H1 (cell line): ENCODE results near the gene RBP7. TPM values are rescaled to one million over a fixed set of nuclear protein-coding genes. Genes with fewer than 3 reads are reported as not detected.

Source experiments
- CTCF ChIA-PET: fragments of 300-600 bp; sonication (Branson Sonifier 250); formaldehyde crosslinking; loops from one replicate; lab custom pipeline; 2021; ENCODE audit not compliant: partially characterized antibody; lab: Charles Lee
- POLR2A ChIA-PET: fragments of 300-600 bp; sonication (Branson Sonifier 250); formaldehyde crosslinking; loops from one replicate; lab custom pipeline; 2021; ENCODE audit warnings: inconsistent platforms; ENCODE audit not compliant: partially characterized antibody; lab: Charles Lee
- DNase-seq, 2 experiments: peaks; one replicate each; pipeline versions ENCODE4 v3.0.0 to v3.0.0-alpha.2; 2010 to 2022; ENCODE audit warnings: low spot score in 2 of 2, low read depth in 1 of 2, mixed read lengths in 1 of 2
- FAIRE-seq: peaks from 2 replicates; lab custom pipeline; 2011; peaks lifted over from hg19 to GRCh38; lab: Jason Lieb, UNC
- H2AFZ ChIP-seq: 2 replicates; pipeline ENCODE4 v1.8.1; 2012; ENCODE audit warnings: low read length, inconsistent platforms
- H2AK5ac ChIP-seq: 2 replicates; pipeline ENCODE4 v1.6.1; 2013; ENCODE audit warnings: low read depth, low read length
- H2BK120ac ChIP-seq: replicated peaks from 2 replicates; pipeline ENCODE3; 2013; ENCODE audit warnings: low read depth, low read length, inconsistent platforms
- H2BK12ac ChIP-seq: 2 replicates; pipeline ENCODE4 v1.6.1; 2013; ENCODE audit warnings: low read depth, low read length
- H2BK15ac ChIP-seq: 2 replicates; pipeline ENCODE4 v1.6.1; 2013; ENCODE audit warnings: low read length
- H2BK20ac ChIP-seq: 2 replicates; pipeline ENCODE4 v1.6.1; 2013; ENCODE audit warnings: low read length
- H2BK5ac ChIP-seq: 2 replicates; pipeline ENCODE4 v1.6.1; 2013; ENCODE audit warnings: low read depth, low read length
- H3K14ac ChIP-seq: 2 replicates; pipeline ENCODE4 v1.6.1; 2013; ENCODE audit warnings: inconsistent platforms; ENCODE audit not compliant: insufficient read length
- H3K18ac ChIP-seq: 2 replicates; pipeline ENCODE4 v1.6.1; 2013; ENCODE audit warnings: low read length; ENCODE audit errors: extremely low read depth
- H3K23ac ChIP-seq: 2 replicates; pipeline ENCODE4 v1.6.1; 2013; ENCODE audit warnings: inconsistent platforms; ENCODE audit not compliant: insufficient read length
- H3K23me2 ChIP-seq: 2 replicates; pipeline ENCODE4 v1.6.1; 2013; ENCODE audit warnings: low read depth, low read length
- H3K27ac ChIP-seq: 2 replicates; pipeline ENCODE4 v1.6.1; 2011; ENCODE audit warnings: low read depth, low read length, inconsistent platforms
- H3K27me3 ChIP-seq, 4 experiments: replicated peaks in 1 of 4; 1 replicate in 1 of 4; 2 replicates in 3 of 4; pipeline versions ENCODE4 v1.6.1 to v1.8.1; 2011 to 2013; ENCODE audit warnings: low read length in 3 of 4, mild to moderate bottlenecking in 3 of 4, inconsistent platforms in 2 of 4, mixed read lengths in 2 of 4, moderate library complexity in 1 of 4; ENCODE audit not compliant: control insufficient read depth in 3 of 4, insufficient read depth in 3 of 4; ENCODE audit errors: extremely low read depth in 1 of 4
- H3K36me3 ChIP-seq, 4 experiments: 2 replicates each; pipeline versions ENCODE4 v1.6.1 to v1.8.1; 2011 to 2013; ENCODE audit warnings: mild to moderate bottlenecking in 4 of 4, low read length in 3 of 4, moderate library complexity in 2 of 4, control low read depth in 1 of 4, inconsistent platforms in 1 of 4; ENCODE audit not compliant: insufficient read depth in 4 of 4, control insufficient read depth in 2 of 4
- H3K4ac ChIP-seq: replicated peaks from 2 replicates; pipeline ENCODE3; 2013; ENCODE audit warnings: low read length, low read depth, mixed read lengths, inconsistent platforms; ENCODE audit not compliant: insufficient read length
- H3K4me1 ChIP-seq, 4 experiments: replicated peaks in 1 of 4; 1 replicate in 1 of 4; 2 replicates in 3 of 4; pipeline versions ENCODE4 v1.6.1 to v1.8.1; 2011 to 2013; ENCODE audit warnings: low read length in 3 of 4, inconsistent platforms in 2 of 4, mixed read lengths in 1 of 4; ENCODE audit not compliant: insufficient read depth in 4 of 4, control insufficient read depth in 3 of 4
- H3K4me2 ChIP-seq, 2 experiments: 2 replicates each; pipeline versions ENCODE4 v1.6.1 to v1.8.1; 2011 to 2013; ENCODE audit warnings: low read depth in 2 of 2, low read length in 2 of 2, control low read depth in 1 of 2, inconsistent platforms in 1 of 2, mild to moderate bottlenecking in 1 of 2; ENCODE audit not compliant: insufficient read depth in 1 of 2
- H3K4me3 ChIP-seq, 4 experiments: fragments of 200-600, 300-600 bp in 1 of 4; sonication (generic), shearing (Covaris generic), sonication (Bioruptor Twin) in 1 of 4; 2 replicates each; pipeline versions ENCODE4 v1.5.1 to v1.8.1; 2011 to 2016; ENCODE audit warnings: low read length in 4 of 4, low read depth in 3 of 4, control low read depth in 2 of 4, inconsistent platforms in 2 of 4, mild to moderate bottlenecking in 2 of 4, mixed read lengths in 1 of 4, moderate library complexity in 1 of 4; ENCODE audit not compliant: insufficient read depth in 2 of 4; ENCODE audit errors: extremely low read depth in 1 of 4
- H3K56ac ChIP-seq: replicated peaks from 2 replicates; pipeline ENCODE3; 2013; ENCODE audit warnings: low read depth, mild to moderate bottlenecking, mixed read lengths, low read length, inconsistent platforms; ENCODE audit not compliant: insufficient read length
- H3K79me1 ChIP-seq: 2 replicates; pipeline ENCODE4 v1.6.1; 2013; ENCODE audit warnings: low read depth, low read length, control low read depth
- H3K79me2 ChIP-seq, 2 experiments: 2 replicates each; pipeline versions ENCODE4 v1.6.1 to v1.8.1; 2012 to 2013; ENCODE audit warnings: low read length in 2 of 2, mild to moderate bottlenecking in 2 of 2, inconsistent platforms in 1 of 2; ENCODE audit not compliant: insufficient read depth in 2 of 2, control insufficient read depth in 1 of 2
- H3K9ac ChIP-seq, 4 experiments: replicated peaks in 1 of 4; 1 replicate in 1 of 4; 2 replicates in 3 of 4; pipeline versions ENCODE4 v1.6.1 to v1.8.1; 2011 to 2013; ENCODE audit warnings: low read depth in 3 of 4, low read length in 3 of 4, control low read depth in 2 of 4, mild to moderate bottlenecking in 2 of 4, moderate library complexity in 2 of 4, inconsistent platforms in 1 of 4; ENCODE audit errors: extremely low read depth in 1 of 4
- H3K9me3 ChIP-seq, 2 experiments: 2 replicates each; pipeline versions ENCODE4 v1.6.1 to v1.8.1; 2012 to 2013; ENCODE audit warnings: mild to moderate bottlenecking in 2 of 2, moderate library complexity in 2 of 2, control low read depth in 1 of 2, inconsistent platforms in 1 of 2, low read depth in 1 of 2, low read length in 1 of 2, mixed read lengths in 1 of 2; ENCODE audit not compliant: insufficient read depth in 2 of 2
- H4K20me1 ChIP-seq, 2 experiments: replicated peaks in 1 of 2; 2 replicates each; pipeline versions ENCODE3 to v1.8.1; 2011 to 2013; ENCODE audit warnings: inconsistent platforms in 2 of 2, low read length in 2 of 2, mild to moderate bottlenecking in 1 of 2; ENCODE audit not compliant: insufficient read depth in 2 of 2, control insufficient read depth in 1 of 2
- H4K5ac ChIP-seq: 2 replicates; pipeline ENCODE4 v1.6.1; 2013; ENCODE audit warnings: low read length, low read depth, mixed read lengths, inconsistent platforms; ENCODE audit not compliant: insufficient read length
- H4K8ac ChIP-seq: 2 replicates; pipeline ENCODE4 v1.8.0; 2013; ENCODE audit warnings: mild to moderate bottlenecking, moderate library complexity, low read length, inconsistent platforms; ENCODE audit not compliant: insufficient read depth; ENCODE audit errors: extremely low read depth
- H4K91ac ChIP-seq: replicated peaks from 2 replicates; pipeline ENCODE3; 2013; ENCODE audit warnings: low read length, mixed read lengths, inconsistent platforms; ENCODE audit not compliant: insufficient read length
- MAFK ChIP-seq: IDR thresholded peaks from 2 replicates; pipeline ENCODE4 v1.6.1; 2012; ENCODE audit warnings: low read depth, mild to moderate bottlenecking, improper control_type of control experiment, low read length
- RNF2 ChIP-seq: fragments of 200-900, 300-1000 bp; sonication (generic); IDR thresholded peaks from 2 replicates; pipeline ENCODE4 v1.7.1; 2016; ENCODE audit warnings: borderline replicate concordance, low read depth, mild to moderate bottlenecking, antibody characterized with exemption, low read length; ENCODE audit not compliant: poor library complexity, severe bottlenecking; ENCODE audit errors: missing control alignments
- SUZ12 ChIP-seq: fragments of 200-600 bp; sonication (generic); IDR thresholded peaks from 2 replicates; pipeline ENCODE4 v1.6.1; 2012; ENCODE audit warnings: mild to moderate bottlenecking, inconsistent platforms, low read length, moderate library complexity, mixed read lengths
- TAF7 ChIP-seq: optimal IDR thresholded peaks from 2 replicates; pipeline ENCODE3; 2011; ENCODE audit warnings: low read depth, mild to moderate bottlenecking, inconsistent platforms, low read length, moderate library complexity, borderline replicate concordance
- WGBS, 2 experiments: shearing (Covaris generic) in 1 of 2; methylation state at CpG; one replicate each; pipeline versions ENCODE4 v1.1.6 to v1.1.7; 2013 to 2015; ENCODE audit warnings: low lambda C conversion rate in 2 of 2, mixed read lengths in 2 of 2, inconsistent platforms in 1 of 2, low coverage in 1 of 2, missing lambda C conversion rate in 1 of 2; ENCODE audit not compliant: insufficient replicate concordance in 2 of 2, insufficient coverage in 1 of 2, insufficient read length in 1 of 2; ENCODE audit errors: extremely low coverage in 1 of 2, missing lambda C conversion rate in 1 of 2; 5-methylcytosine and 5-hydroxymethylcytosine counted together
- long read RNA-seq, 2 experiments: library from RNA in 1 of 2; library from capped mRNA in 1 of 2; stranded (forward); transcript quantifications; one replicate each; pipeline ENCODE4 v2.0.0, GENCODE V29; 2021; ENCODE audit warnings: inconsistent platforms in 1 of 2
- polyA minus RNA-seq, 3 experiments: library from RNA; depleted of rRNA, polyadenylated mRNA; stranded (reverse); fragments of >200 nt; gene quantifications; 1 replicate in 2 of 3; 2 replicates in 1 of 3; pipeline ENCODE4 v1.2.3, GENCODE V29; 2011
- polyA plus RNA-seq, 7 experiments: library from polyadenylated mRNA; depleted of rRNA in 3 of 7; stranded (reverse) in 5 of 7; unstranded in 2 of 7; fragments of >200 nt in 5 of 7; fragments of 200-250 nt in 2 of 7; gene quantifications; 1 replicate in 5 of 7; 2 replicates in 1 of 7; 4 replicates in 1 of 7; pipeline versions ENCODE4 v1.2.1 to v1.2.3, GENCODE V29; 2011 to 2013; ENCODE audit warnings: missing spikeins in 2 of 7, mixed read lengths in 2 of 7
- total RNA-seq: library from RNA; stranded (reverse); fragmentation: NEBNext Ultra II Directional; extraction: Animal tissue kit (Norgen Biotek cat#: 25700); gene quantifications from 2 replicates; pipeline ENCODE4 v1.2.1, GENCODE V29; 2021
- TF ChIP-seq, protein P1 (sequence below): IDR thresholded peaks from 2 replicates; pipeline ENCODE4 v1.6.1; 2012; ENCODE audit warnings: inconsistent platforms
- TF ChIP-seq, protein P2 (sequence below): IDR thresholded peaks from 2 replicates; pipeline ENCODE4 v1.6.1; 2012; ENCODE audit warnings: inconsistent platforms

RBP7 gene
- total RNA-seq (7.2 and 7.7 TPM in 2 replicates), polyA plus RNA-seq (2011; rRNA removed) (2.7 and 5.7 TPM in 2 replicates), polyA minus RNA-seq (2011; rRNA and poly(A)+ RNA removed) (1.1 and 1.2 TPM in 2 replicates)
- polyA plus RNA-seq (2011; cell fraction: cytosol; rRNA removed), result 8.6 TPM
- 2.1 TPM for polyA plus RNA-seq (2011; cell fraction: nucleus; rRNA removed)
- polyA plus RNA-seq (2012, experiment 1 of 2), result 11.0 to 14.3 TPM (median 12.1 TPM) in 4 replicates
- 5.8 TPM for polyA plus RNA-seq (2012, experiment 2 of 2)
- polyA plus RNA-seq (2013, experiment 1 of 2), result 14.9 TPM
- 17.3 TPM for polyA plus RNA-seq (2013, experiment 2 of 2)
- not detected for polyA minus RNA-seq (2011; cell fraction: cytosol; rRNA and poly(A)+ RNA removed)
- 1.2 TPM for polyA minus RNA-seq (2011; cell fraction: nucleus; rRNA and poly(A)+ RNA removed)
- long read RNA-seq, experiment 1, transcript RBP7-201 (4 exons, 636 nt), result major isoform, 5 of 8 reads
- long read RNA-seq, experiment 1, partial matches to known transcripts, result 3 of 8 reads
- long read RNA-seq, experiment 1, other reads (novel, unspliced or antisense), result 0 of 8 reads
- long read RNA-seq, experiment 2, result 0 reads

GRCh38 chr1:9996624-9997582 is at the start of gene RBP7:
TSS of gene RBP7 (plus strand) at chr1:9997228. CDS start at chr1:9997259, 31 bp downstream.
- H3K9ac ChIP-seq, result peak within 1 kb of the TSS in 2 of 4 experiments; percentile 41 to 64; a peak in 3 of 7 replicates
- CTCF ChIA-PET, result interaction anchor here (0.8 to 1.1 kb wide), 3 partner anchors 15 to 36 kb away, joined by 3 read pairs; partner anchors contain the start of gene UBE4B
- no peaks in the 10 kb centered on the region for H3K79me2 ChIP-seq
- TF ChIP-seq MAFK (no peak), TAF7 (no peak), SUZ12 (peak; percentile 66), RNF2 (no peak)
- TF ChIP-seq, protein P1, sequence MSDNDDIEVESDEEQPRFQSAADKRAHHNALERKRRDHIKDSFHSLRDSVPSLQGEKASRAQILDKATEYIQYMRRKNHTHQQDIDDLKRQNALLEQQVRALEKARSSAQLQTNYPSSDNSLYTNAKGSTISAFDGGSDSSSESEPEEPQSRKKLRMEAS, result peak; percentile 32
- TF ChIP-seq, protein P2, sequence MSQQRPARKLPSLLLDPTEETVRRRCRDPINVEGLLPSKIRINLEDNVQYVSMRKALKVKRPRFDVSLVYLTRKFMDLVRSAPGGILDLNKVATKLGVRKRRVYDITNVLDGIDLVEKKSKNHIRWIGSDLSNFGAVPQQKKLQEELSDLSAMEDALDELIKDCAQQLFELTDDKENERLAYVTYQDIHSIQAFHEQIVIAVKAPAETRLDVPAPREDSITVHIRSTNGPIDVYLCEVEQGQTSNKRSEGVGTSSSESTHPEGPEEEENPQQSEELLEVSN, result peak; percentile 44; the same call in 1 of the 2 replicates

More at GRCh38 chr1:9996624-9997582, at the start of gene RBP7:
- peak; percentile 9 to 72 for DNase-seq
- Histone ChIP-seq H3K27ac (no peak within 1 kb of the TSS), H3K14ac (no peak within 1 kb of the TSS), H4K20me1 (no peaks in the 10 kb centered on the region), H3K18ac (no peak within 1 kb of the TSS; the same call in none of the 2 replicates), H3K4me3 (peak within 1 kb of the TSS; percentile 38 to 66 (median 46)), H2AFZ (peak within 1 kb of the TSS; percentile 81), H3K4me2 (peak within 1 kb of the TSS; percentile 57 to 89), H2BK15ac (no peak within 1 kb of the TSS; the same call in 1 of the 2 replicates), H3K4me1 (peaks cover 0 to 6% (median 1%) of the 10 kb centered on the region in 4 experiments; a peak in 3 of 7 replicates), H3K23me2 (peaks cover 6% of the 10 kb centered on the region; the same call in 1 of the 2 replicates), H4K91ac (no peak within 1 kb of the TSS), H3K4ac (no peak within 1 kb of the TSS), H4K5ac (no peak within 1 kb of the TSS), H2BK20ac (no peak within 1 kb of the TSS), H3K36me3 (no peaks in the 10 kb centered on the region), H2BK12ac (0 out of 2 replicates have a peak within 1 kb of the TSS, but pooled peaks have one; percentile 17), H3K9me3 (no peaks in the 10 kb centered on the region), H3K27me3 (peaks cover 10 to 29% (median 26%) of the 10 kb centered on the region in 4 experiments), H2BK5ac (no peak within 1 kb of the TSS), H3K79me1 (no peaks in the 10 kb centered on the region), H4K8ac (peak within 1 kb of the TSS; percentile 25; the same call in 1 of the 2 replicates), H2BK120ac (no peak within 1 kb of the TSS), H3K56ac (no peak within 1 kb of the TSS), H3K23ac (no peak within 1 kb of the TSS), H2AK5ac (no peak within 1 kb of the TSS)
- FAIRE-seq, result no peak
- WGBS, 2 experiments, result 14% methylated on average over 38 of the region's 71 CpGs; no CpG with 5 or more reads in 1 of the 2 experiments
- POLR2A ChIA-PET, result no interaction called here
